ENCODE results near the gene MEIS3.

Gene MEIS3

DNA sequence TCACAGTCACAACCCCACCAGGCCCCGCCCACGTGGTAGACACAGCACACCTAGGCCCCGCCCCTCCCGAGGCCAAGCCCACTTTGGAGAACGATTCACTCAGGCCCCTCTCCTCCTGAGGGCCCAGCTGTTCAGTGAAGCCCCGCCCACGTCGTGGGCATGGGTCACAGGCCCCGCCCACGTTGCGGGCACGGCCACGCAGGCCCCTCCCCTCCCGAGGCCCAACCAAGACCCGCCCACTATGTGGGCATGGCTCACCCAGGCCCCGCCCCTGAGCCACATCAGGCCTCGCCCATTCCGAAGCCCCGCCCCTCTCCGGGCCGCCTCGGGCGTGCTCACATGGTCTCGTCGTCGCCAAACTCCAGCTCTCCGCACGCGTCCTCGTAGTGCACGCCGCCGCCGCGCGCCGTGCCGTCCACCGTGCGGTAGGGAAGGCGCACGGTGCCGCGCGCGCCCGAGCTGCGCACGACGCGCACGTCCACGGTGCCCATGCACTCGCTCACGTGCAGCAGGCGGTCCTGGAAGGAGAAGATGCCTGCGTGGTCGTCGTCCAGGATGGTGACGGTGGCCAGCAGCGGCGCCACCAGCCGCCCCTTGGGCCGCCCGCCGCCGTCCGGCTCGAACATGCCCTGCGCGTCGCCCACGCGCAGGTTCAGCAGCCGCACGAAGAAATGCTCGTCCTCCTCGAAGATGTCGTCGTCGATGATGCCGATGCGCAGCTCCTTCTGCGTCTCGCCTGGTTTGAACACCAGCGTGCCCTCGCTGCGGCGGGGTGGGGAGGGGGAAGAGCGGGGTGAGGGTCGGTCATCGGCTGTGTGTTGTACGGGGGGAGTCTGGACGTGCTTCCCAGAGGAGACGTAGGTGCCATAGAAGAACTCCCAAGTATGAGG lies 28.4 kb upstream of the MEIS3 start:
- peak overlapping the region; percentile 53 for H3K4me3 Mint-ChIP-seq
- no peak overlapping the region for H3K27ac Mint-ChIP-seq
- peaks cover 9% of the 10 kb centered on the region for H3K9me3 Mint-ChIP-seq

DNA sequence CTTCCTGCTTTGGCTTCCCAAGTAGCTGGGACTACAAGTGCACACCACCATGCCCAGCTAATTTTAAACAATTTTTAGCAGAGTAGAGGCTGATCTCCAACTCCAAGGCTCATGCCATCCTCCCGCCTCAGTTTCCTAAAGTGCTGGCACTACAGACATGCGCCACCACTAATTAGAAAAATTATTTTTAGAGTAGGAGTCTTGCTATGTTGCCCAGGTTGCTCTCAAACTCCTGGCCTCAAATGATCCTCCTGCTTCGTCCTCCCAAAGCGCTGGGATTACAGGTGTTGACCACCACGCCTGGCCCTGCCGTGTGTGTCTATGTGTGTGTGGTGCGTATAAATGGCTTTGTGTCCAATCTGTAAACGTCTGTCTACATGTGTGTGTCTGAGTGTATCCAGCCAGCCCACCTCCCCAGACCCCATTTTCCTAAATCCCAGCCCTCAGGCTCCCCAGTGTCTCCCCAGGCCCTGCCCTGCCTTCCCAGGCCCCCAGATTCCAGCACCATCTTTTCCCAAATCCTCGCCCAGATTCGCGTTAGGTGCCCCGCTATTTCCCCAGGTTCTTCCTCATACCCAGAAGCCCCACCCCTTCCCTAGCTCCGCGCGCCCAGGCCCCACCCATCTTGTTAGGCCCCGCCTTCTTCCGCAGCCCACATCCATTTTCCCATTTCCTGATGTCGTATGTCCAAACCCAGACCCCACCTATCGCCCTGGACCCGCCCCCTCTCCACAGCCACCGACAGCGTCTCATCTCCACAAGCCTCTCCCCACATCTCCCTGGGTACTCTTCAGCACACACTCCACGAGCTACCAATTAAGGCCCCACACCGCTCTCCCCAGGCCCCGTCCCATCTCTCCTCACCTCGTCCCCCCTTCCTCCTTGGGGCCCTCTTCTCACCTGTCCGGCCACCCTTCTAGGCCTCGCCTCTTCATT lies 27.5 kb upstream of the MEIS3 start:
- Mint-ChIP-seq H3K36me3 (ENCODE audit: low read depth) (no peaks in the 10 kb centered on the region), H3K4me3 (peak overlapping the region; percentile 53), H3K27me3 (ENCODE audit: low read depth, poor library complexity) (peaks cover 100% of the 10 kb centered on the region), H3K4me1 (peaks cover 28% of the 10 kb centered on the region), H3K27ac (no peak overlapping the region), H3K9me3 (peaks cover 9% of the 10 kb centered on the region)
- DNase-seq = peak; percentile 62
- TF ChIP-seq, protein P1, sequence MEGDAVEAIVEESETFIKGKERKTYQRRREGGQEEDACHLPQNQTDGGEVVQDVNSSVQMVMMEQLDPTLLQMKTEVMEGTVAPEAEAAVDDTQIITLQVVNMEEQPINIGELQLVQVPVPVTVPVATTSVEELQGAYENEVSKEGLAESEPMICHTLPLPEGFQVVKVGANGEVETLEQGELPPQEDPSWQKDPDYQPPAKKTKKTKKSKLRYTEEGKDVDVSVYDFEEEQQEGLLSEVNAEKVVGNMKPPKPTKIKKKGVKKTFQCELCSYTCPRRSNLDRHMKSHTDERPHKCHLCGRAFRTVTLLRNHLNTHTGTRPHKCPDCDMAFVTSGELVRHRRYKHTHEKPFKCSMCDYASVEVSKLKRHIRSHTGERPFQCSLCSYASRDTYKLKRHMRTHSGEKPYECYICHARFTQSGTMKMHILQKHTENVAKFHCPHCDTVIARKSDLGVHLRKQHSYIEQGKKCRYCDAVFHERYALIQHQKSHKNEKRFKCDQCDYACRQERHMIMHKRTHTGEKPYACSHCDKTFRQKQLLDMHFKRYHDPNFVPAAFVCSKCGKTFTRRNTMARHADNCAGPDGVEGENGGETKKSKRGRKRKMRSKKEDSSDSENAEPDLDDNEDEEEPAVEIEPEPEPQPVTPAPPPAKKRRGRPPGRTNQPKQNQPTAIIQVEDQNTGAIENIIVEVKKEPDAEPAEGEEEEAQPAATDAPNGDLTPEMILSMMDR (IDR thresholded peaks at IDR 0.05) = no peak

More for the DNA sequence above, 28.4 kb upstream of the MEIS3 start:
- H3K4me1 Mint-ChIP-seq = peaks cover 28% of the 10 kb centered on the region
- H3K36me3 Mint-ChIP-seq (ENCODE audit: low read depth) = no peaks in the 10 kb centered on the region
- DNase-seq = peak; percentile 88
- H3K27me3 Mint-ChIP-seq (ENCODE audit: low read depth, poor library complexity) = peaks cover 98% of the 10 kb centered on the region
- TF ChIP-seq, protein P1 (IDR thresholded peaks at IDR 0.05) = no peak

DNA sequence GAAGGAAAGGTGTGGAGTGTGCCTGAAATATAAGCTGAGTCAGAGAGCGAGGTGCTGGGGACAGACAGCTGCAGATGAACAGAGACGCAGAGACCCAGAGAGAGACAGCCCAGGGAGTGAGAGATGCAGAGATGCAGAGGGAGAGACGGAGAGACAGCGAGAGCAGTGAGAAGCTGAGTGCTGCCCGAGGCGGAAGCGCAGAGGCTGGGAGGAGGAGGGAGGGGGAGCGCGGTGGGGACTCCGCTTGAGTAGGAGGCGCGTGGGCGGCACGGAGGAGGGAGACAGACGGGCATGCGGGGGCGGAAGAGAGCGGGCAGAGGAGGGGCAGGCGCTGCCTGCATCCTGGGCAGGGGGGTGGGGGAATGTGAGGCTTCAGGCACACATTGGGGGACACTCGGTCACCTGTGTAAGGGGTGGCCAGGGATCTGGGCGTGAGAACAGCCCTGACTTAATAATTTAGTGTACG lies 26.6 kb upstream of the MEIS3 start:
- H3K9me3 Mint-ChIP-seq = peaks cover 9% of the 10 kb centered on the region
- peak; percentile 76 for DNase-seq
- peaks cover 100% of the 10 kb centered on the region for H3K27me3 Mint-ChIP-seq (ENCODE audit: low read depth, poor library complexity)
- no peaks in the 10 kb centered on the region for H3K36me3 Mint-ChIP-seq (ENCODE audit: low read depth)
- H3K27ac Mint-ChIP-seq = no peak overlapping the region
- TF ChIP-seq, protein P1 (IDR thresholded peaks at IDR 0.05) = no peak
- H3K4me3 Mint-ChIP-seq = peak overlapping the region; percentile 51
- peaks cover 28% of the 10 kb centered on the region for H3K4me1 Mint-ChIP-seq

DNA sequence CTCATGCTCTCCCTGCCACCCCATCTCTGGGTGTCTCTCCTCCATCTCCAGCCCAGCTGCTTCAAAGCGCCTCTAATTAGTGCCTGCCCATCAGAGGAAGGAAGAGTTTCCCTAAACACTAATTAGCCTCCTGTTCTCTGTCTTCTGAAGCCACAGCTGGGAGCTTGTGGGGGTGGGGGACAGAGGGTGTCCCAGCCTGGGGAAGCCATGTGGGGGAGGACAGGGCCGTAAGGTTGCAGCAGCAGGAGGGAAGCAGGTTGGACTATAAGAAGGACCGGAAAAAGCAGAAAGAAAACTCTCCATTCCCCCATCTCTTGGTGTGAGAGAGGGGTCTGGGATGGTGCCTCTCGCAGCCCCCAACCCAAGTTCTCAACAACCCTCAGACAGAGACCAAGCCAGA lies 26.2 kb upstream of the MEIS3 start:
- H3K4me1 Mint-ChIP-seq = peaks cover 28% of the 10 kb centered on the region
- H3K27me3 Mint-ChIP-seq (ENCODE audit: low read depth, poor library complexity) = peaks cover 98% of the 10 kb centered on the region
- H3K36me3 Mint-ChIP-seq (ENCODE audit: low read depth) = no peaks in the 10 kb centered on the region
- H3K27ac Mint-ChIP-seq = no peak overlapping the region
- no peak for DNase-seq
- H3K4me3 Mint-ChIP-seq = peak overlapping the region; percentile 51
- TF ChIP-seq, protein P1 (IDR thresholded peaks at IDR 0.05) = no peak
- H3K9me3 Mint-ChIP-seq = peaks cover 9% of the 10 kb centered on the region

DNA sequence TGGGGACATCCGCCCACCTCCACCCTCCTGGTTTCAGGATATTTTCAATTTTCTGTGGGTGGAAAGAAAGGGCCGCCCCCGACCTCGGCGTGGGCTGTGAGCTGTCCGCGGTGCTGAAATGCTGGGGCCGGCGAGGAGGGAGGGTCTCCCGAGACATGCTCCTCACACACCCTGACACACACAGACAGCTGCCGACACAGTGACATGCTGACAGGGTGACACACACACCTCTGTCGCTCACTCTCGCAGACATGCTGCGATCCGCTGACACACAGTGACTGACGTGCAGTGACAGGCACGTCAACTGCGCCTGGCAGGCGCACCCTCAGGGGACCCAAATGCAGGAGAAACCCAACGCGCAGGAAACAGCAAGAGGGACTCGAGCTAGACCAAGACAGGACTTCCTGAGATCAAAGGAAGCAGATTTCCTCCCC lies 25.1 kb upstream of the MEIS3 start:
- H3K4me3 Mint-ChIP-seq = no peak overlapping the region
- no peaks in the 10 kb centered on the region for H3K36me3 Mint-ChIP-seq (ENCODE audit: low read depth)
- H3K27me3 Mint-ChIP-seq (ENCODE audit: low read depth, poor library complexity) = peaks cover 97% of the 10 kb centered on the region
- H3K9me3 Mint-ChIP-seq = peaks cover 9% of the 10 kb centered on the region
- peaks cover 28% of the 10 kb centered on the region for H3K4me1 Mint-ChIP-seq
- no peak overlapping the region for H3K27ac Mint-ChIP-seq
- peak; percentile 90 for DNase-seq
- TF ChIP-seq, protein P1 (IDR thresholded peaks at IDR 0.05) = no peak

Measured in nephron progenitor cell (in vitro differentiated cells).